GM12892 (cell line): ENCODE measurements around the gene NAGS.

ENCODE experiments used
- POLR2A ChIP-seq: IDR thresholded peaks from 2 replicates; pipeline ENCODE4 v1.6.1; 2011; ENCODE audit warnings: low read depth, low read length, control low read depth
- POLR2AphosphoS5 ChIP-seq: IDR thresholded peaks from 2 replicates; pipeline ENCODE4 v1.6.1; 2011; ENCODE audit warnings: low read depth, low read length, control low read depth

DNA sequence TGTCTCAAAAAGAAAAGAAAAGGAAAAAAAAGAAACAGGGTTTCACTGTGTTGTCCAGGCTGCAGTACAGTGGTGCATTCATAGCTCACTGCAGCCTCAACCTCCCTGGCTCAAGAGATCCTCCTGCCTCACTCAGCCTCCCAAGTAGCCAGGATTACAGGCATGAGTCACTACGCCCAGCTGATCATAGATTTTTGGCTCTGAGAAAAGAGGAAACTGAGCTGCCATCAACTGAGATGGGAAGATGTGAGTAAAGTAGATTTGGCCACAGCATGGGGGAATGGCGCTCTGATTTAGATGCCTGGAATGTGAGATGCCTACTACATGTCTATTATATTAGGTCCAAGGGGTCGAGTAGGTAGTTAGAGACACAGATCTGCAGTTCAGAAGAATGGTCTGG, 5.9 kb upstream of the NAGS start:
- TF ChIP-seq POLR2AphosphoS5 (no peak), POLR2A (no peak)
